ENCODE measurements around the gene DIP2A.

The DIP2A gene

GRCh38 chr21:46596201-46596600 is 137.5 kb downstream of the DIP2A start:
- H3K4me3 ChIP-seq (ENCODE audit: low read length) = no peak overlapping the region
- H3K9ac ChIP-seq (ENCODE audit: low read depth, low read length) = no peak overlapping the region
- H3K27ac ChIP-seq (ENCODE audit: low read length) = no peak overlapping the region
- H3K4me1 ChIP-seq (ENCODE audit: insufficient read depth, low read length) = no peaks in the 10 kb centered on the region
- H3K36me3 ChIP-seq (ENCODE audit: insufficient read depth, low read depth, low read length) = no peaks in the 10 kb centered on the region
- H3K9me3 ChIP-seq (ENCODE audit: insufficient read depth, low read depth, low read length) = peaks cover 29% of the 10 kb centered on the region
- H3K27me3 ChIP-seq (ENCODE audit: insufficient read depth, low read length) = no peaks in the 10 kb centered on the region

- Histone ChIP-seq H3K9me3 (ENCODE audit: insufficient read depth, low read depth, low read length) (peaks cover 27% of the 10 kb centered on the region), H3K27ac (ENCODE audit: low read length) (no peak overlapping the region), H3K27me3 (ENCODE audit: insufficient read depth, low read length) (no peaks in the 10 kb centered on the region), H3K4me1 (ENCODE audit: insufficient read depth, low read length) (no peaks in the 10 kb centered on the region), H3K9ac (ENCODE audit: low read depth, low read length) (no peak overlapping the region), H3K4me3 (ENCODE audit: low read length) (no peak overlapping the region), H3K36me3 (ENCODE audit: insufficient read depth, low read depth, low read length) (no peaks in the 10 kb centered on the region)
Observed at GRCh38 chr21:46597031-46597430, 138.3 kb downstream of the DIP2A start.

- Histone ChIP-seq H3K27ac (ENCODE audit: low read length) (no peak overlapping the region), H3K36me3 (ENCODE audit: insufficient read depth, low read depth, low read length) (no peaks in the 10 kb centered on the region), H3K27me3 (ENCODE audit: insufficient read depth, low read length) (no peaks in the 10 kb centered on the region), H3K4me1 (ENCODE audit: insufficient read depth, low read length) (peaks cover 3% of the 10 kb centered on the region; the same call in 1 of the 2 replicates), H3K4me3 (ENCODE audit: low read length) (no peak overlapping the region), H3K9ac (ENCODE audit: low read depth, low read length) (no peak overlapping the region), H3K9me3 (ENCODE audit: insufficient read depth, low read depth, low read length) (peaks cover 27% of the 10 kb centered on the region)
Observed at GRCh38 chr21:46597896-46598343, 139.2 kb downstream of the DIP2A start.

- Histone ChIP-seq H3K4me1 (ENCODE audit: insufficient read depth, low read length) (peaks cover 5% of the 10 kb centered on the region; the same call in 1 of the 2 replicates), H3K27ac (ENCODE audit: low read length) (no peak overlapping the region), H3K9me3 (ENCODE audit: insufficient read depth, low read depth, low read length) (peaks cover 18% of the 10 kb centered on the region), H3K9ac (ENCODE audit: low read depth, low read length) (no peak overlapping the region), H3K27me3 (ENCODE audit: insufficient read depth, low read length) (no peaks in the 10 kb centered on the region), H3K36me3 (ENCODE audit: insufficient read depth, low read depth, low read length) (no peaks in the 10 kb centered on the region), H3K4me3 (ENCODE audit: low read length) (no peak overlapping the region)
Observed at GRCh38 chr21:46598581-46599572, 140.2 kb downstream of the DIP2A start.

- Histone ChIP-seq H3K4me3 (ENCODE audit: low read length) (no peak overlapping the region), H3K36me3 (ENCODE audit: insufficient read depth, low read depth, low read length) (no peaks in the 10 kb centered on the region), H3K27me3 (ENCODE audit: insufficient read depth, low read length) (no peaks in the 10 kb centered on the region), H3K4me1 (ENCODE audit: insufficient read depth, low read length) (peaks cover 5% of the 10 kb centered on the region; the same call in 1 of the 2 replicates), H3K9me3 (ENCODE audit: insufficient read depth, low read depth, low read length) (peaks cover 4% of the 10 kb centered on the region; the same call in 1 of the 2 replicates), H3K27ac (ENCODE audit: low read length) (no peak overlapping the region), H3K9ac (ENCODE audit: low read depth, low read length) (no peak overlapping the region)
Observed at GRCh38 chr21:46600305-46600704, 141.6 kb downstream of the DIP2A start.

- peaks cover 5% of the 10 kb centered on the region; the same call in 1 of the 2 replicates for H3K4me1 ChIP-seq (ENCODE audit: insufficient read depth, low read length)
- H3K9ac ChIP-seq (ENCODE audit: low read depth, low read length) = no peak overlapping the region
- H3K27me3 ChIP-seq (ENCODE audit: insufficient read depth, low read length) = no peaks in the 10 kb centered on the region
- no peak overlapping the region for H3K4me3 ChIP-seq (ENCODE audit: low read length)
- H3K27ac ChIP-seq (ENCODE audit: low read length) = no peak overlapping the region
- H3K9me3 ChIP-seq (ENCODE audit: insufficient read depth, low read depth, low read length) = no peaks in the 10 kb centered on the region
- no peaks in the 10 kb centered on the region for H3K36me3 ChIP-seq (ENCODE audit: insufficient read depth, low read depth, low read length)
Observed at GRCh38 chr21:46600978-46601377, 142.3 kb downstream of the DIP2A start.

GRCh38 chr21:46603228-46603627 is 144.5 kb downstream of the DIP2A start:
- Histone ChIP-seq H3K36me3 (ENCODE audit: insufficient read depth, low read depth, low read length) (no peaks in the 10 kb centered on the region), H3K4me1 (ENCODE audit: insufficient read depth, low read length) (peaks cover 5% of the 10 kb centered on the region; the same call in 1 of the 2 replicates), H3K9ac (ENCODE audit: low read depth, low read length) (no peak overlapping the region), H3K27me3 (ENCODE audit: insufficient read depth, low read length) (no peaks in the 10 kb centered on the region), H3K4me3 (ENCODE audit: low read length) (no peak overlapping the region), H3K27ac (ENCODE audit: low read length) (no peak overlapping the region), H3K9me3 (ENCODE audit: insufficient read depth, low read depth, low read length) (no peaks in the 10 kb centered on the region)

- no peaks in the 10 kb centered on the region for H3K9me3 ChIP-seq (ENCODE audit: insufficient read depth, low read depth, low read length)
- H3K27ac ChIP-seq (ENCODE audit: low read length) = no peak overlapping the region
- H3K9ac ChIP-seq (ENCODE audit: low read depth, low read length) = no peak overlapping the region
Observed at GRCh38 chr21:46604329-46604974, 145.8 kb downstream of the DIP2A start.

GRCh38 chr21:46604975-46605766 is 146.5 kb downstream of the DIP2A start, which contains the start of gene S100B:
TSS of gene S100B (minus strand) at chr21:46605082. CDS start at chr21:46602415, 2,667 bp downstream.
- Histone ChIP-seq H3K4me1 (ENCODE audit: insufficient read depth, low read length) (peaks cover 5% of the 10 kb centered on the region; the same call in 1 of the 2 replicates), H3K27ac (ENCODE audit: low read length) (no peak within 1 kb of the TSS), H3K36me3 (ENCODE audit: insufficient read depth, low read depth, low read length) (no peaks in the 10 kb centered on the region), H3K27me3 (ENCODE audit: insufficient read depth, low read length) (no peaks in the 10 kb centered on the region), H3K9me3 (ENCODE audit: insufficient read depth, low read depth, low read length) (no peaks in the 10 kb centered on the region), H3K9ac (ENCODE audit: low read depth, low read length) (no peak within 1 kb of the TSS), H3K4me3 (ENCODE audit: low read length) (no peak within 1 kb of the TSS)

More at GRCh38 chr21:46604329-46604974, 145.8 kb downstream of the DIP2A start:
- Histone ChIP-seq H3K27me3 (ENCODE audit: insufficient read depth, low read length) (no peaks in the 10 kb centered on the region), H3K4me3 (ENCODE audit: low read length) (no peak overlapping the region), H3K36me3 (ENCODE audit: insufficient read depth, low read depth, low read length) (no peaks in the 10 kb centered on the region), H3K4me1 (ENCODE audit: insufficient read depth, low read length) (peaks cover 5% of the 10 kb centered on the region; the same call in 1 of the 2 replicates)

- H3K9me3 ChIP-seq (ENCODE audit: insufficient read depth, low read depth, low read length) = no peaks in the 10 kb centered on the region; the same call in 1 of the 2 replicates
- no peaks in the 10 kb centered on the region for H3K36me3 ChIP-seq (ENCODE audit: insufficient read depth, low read depth, low read length)
- H3K27ac ChIP-seq (ENCODE audit: low read length) = no peak overlapping the region
- H3K27me3 ChIP-seq (ENCODE audit: insufficient read depth, low read length) = no peaks in the 10 kb centered on the region
- H3K4me3 ChIP-seq (ENCODE audit: low read length) = no peak overlapping the region
- no peak overlapping the region for H3K9ac ChIP-seq (ENCODE audit: low read depth, low read length)
- H3K4me1 ChIP-seq (ENCODE audit: insufficient read depth, low read length) = peaks cover 5% of the 10 kb centered on the region; the same call in 1 of the 2 replicates
Observed at GRCh38 chr21:46605767-46606426, 147.2 kb downstream of the DIP2A start.

Data from iPS-20b (cell line).